ENCODE measurements around the gene CALHM4.

The CALHM4 gene

GRCh38 chr6:116531675-116532570 is 21.6 kb upstream of the CALHM4 start:
- ChIA-PET CTCF (interaction anchor here (0.8 to 2.0 kb wide), 7 partner anchors 8 to 263 kb away, joined by 3 to 12 read pairs (median 7); no protein-coding TSS in a partner anchor), POLR2A (no interaction called here)
- TF ChIP-seq CTBP1 (IDR thresholded peaks at IDR 0.05; ENCODE audit: borderline replicate concordance) (no peak), ELF4 (IDR thresholded peaks at IDR 0.05) (no peak), BHLHE40 (IDR thresholded peaks at IDR 0.05; ENCODE audit: borderline replicate concordance) (no peak), SP1 (IDR thresholded peaks at IDR 0.05) (no peak), HDGF (IDR thresholded peaks at IDR 0.05; ENCODE audit: borderline replicate concordance) (no peak), LEF1 (IDR thresholded peaks at IDR 0.05; ENCODE audit: borderline replicate concordance) (no peak)
- peak; percentile 64 for DNase-seq (ENCODE audit: extremely low spot score)

- ChIA-PET POLR2A (interaction anchor here (1.3 to 1.9 kb wide), 2 partner anchors 38 to 162 kb away, joined by 3 to 5 read pairs; partner anchors contain the start of gene RWDD1), CTCF (interaction anchor here (0.6 to 2.1 kb wide), 13 partner anchors 8 to 265 kb away, joined by 3 to 18 read pairs (median 5); partner anchors contain the start of genes CALHM4 and CALHM5)
- DNase-seq (ENCODE audit: extremely low spot score), result no peak
- no peak for TF ChIP-seq FOXM1 (IDR thresholded peaks at IDR 0.05; ENCODE audit: borderline replicate concordance)
- no peak for TF ChIP-seq FOXK2 (IDR thresholded peaks at IDR 0.05)
- TF ChIP-seq CTBP1 (IDR thresholded peaks at IDR 0.05; ENCODE audit: borderline replicate concordance), result no peak
- no peak; the same call in 1 of the 2 replicates for TF ChIP-seq PKNOX1 (IDR thresholded peaks at IDR 0.05)
- TF ChIP-seq L3MBTL2 (conservative IDR thresholded peaks at IDR 0.05), result peak; percentile 65
Observed at GRCh38 chr6:116533233-116533957, 20.2 kb upstream of the CALHM4 start.

GRCh38 chr6:116535109-116535508 is 18.4 kb upstream of the CALHM4 start:
- TF ChIP-seq ZNF384 (IDR thresholded peaks at IDR 0.05), result no peak
- TF ChIP-seq NFRKB (IDR thresholded peaks at IDR 0.05), result no peak
- no peak for TF ChIP-seq HDGF (IDR thresholded peaks at IDR 0.05; ENCODE audit: borderline replicate concordance)
- TF ChIP-seq FOXA1 (IDR thresholded peaks at IDR 0.05), result no peak
- no peak for TF ChIP-seq SP1 (IDR thresholded peaks at IDR 0.05)
- TF ChIP-seq L3MBTL2 (conservative IDR thresholded peaks at IDR 0.05), result no peak
- TF ChIP-seq SUZ12 (IDR thresholded peaks at IDR 0.05), result no peak
- TF ChIP-seq BHLHE40 (IDR thresholded peaks at IDR 0.05; ENCODE audit: borderline replicate concordance), result no peak
- TF ChIP-seq FOXM1 (IDR thresholded peaks at IDR 0.05; ENCODE audit: borderline replicate concordance), result no peak
- TF ChIP-seq TARDBP (IDR thresholded peaks at IDR 0.05), result no peak
- DNase-seq (ENCODE audit: extremely low spot score), result no peak
- CTCF ChIA-PET, result interaction anchor here (0.6 to 2.1 kb wide), 7 partner anchors 24 to 318 kb away, joined by 3 to 18 read pairs (median 3); partner anchors contain the start of gene CALHM5
- POLR2A ChIA-PET, result interaction anchor here (1.1 kb wide), 1 partner anchor 255 kb away, joined by 3 read pairs; the partner anchor contains the start of gene TSPYL1

GRCh38 chr6:116536216-116536621 is 17.3 kb upstream of the CALHM4 start:
- POLR2A ChIA-PET, result no interaction called here
- peak; percentile 55 for DNase-seq (ENCODE audit: extremely low spot score)
- CTCF ChIA-PET, result no interaction called here
- TF ChIP-seq SP1 (IDR thresholded peaks at IDR 0.05), result no peak
- TF ChIP-seq PKNOX1 (IDR thresholded peaks at IDR 0.05), result peak; percentile 43; the same call in 1 of the 2 replicates

- TF ChIP-seq L3MBTL2 (conservative IDR thresholded peaks at IDR 0.05) (no peak), FOXK2 (IDR thresholded peaks at IDR 0.05) (no peak), CTBP1 (IDR thresholded peaks at IDR 0.05; ENCODE audit: borderline replicate concordance) (no peak), SP1 (IDR thresholded peaks at IDR 0.05) (no peak), TARDBP (IDR thresholded peaks at IDR 0.05) (no peak)
- DNase-seq (ENCODE audit: extremely low spot score), result no peak
- POLR2A ChIA-PET, result no interaction called here
- CTCF ChIA-PET, result interaction anchor here (1.1 to 1.2 kb wide), 2 partner anchors 9 to 18 kb away, joined by 3 to 4 read pairs; no protein-coding TSS in a partner anchor
Observed at GRCh38 chr6:116542426-116542825, 11.1 kb upstream of the CALHM4 start.

- CTCF ChIA-PET, result interaction anchor here (1.2 kb wide), 1 partner anchor 10 kb away, joined by 4 read pairs; no protein-coding TSS in a partner anchor
- no peak for TF ChIP-seq NFRKB (IDR thresholded peaks at IDR 0.05)
- no peak for TF ChIP-seq SUZ12 (IDR thresholded peaks at IDR 0.05)
- TF ChIP-seq TARDBP (IDR thresholded peaks at IDR 0.05), result no peak
- no peak for TF ChIP-seq BHLHE40 (IDR thresholded peaks at IDR 0.05; ENCODE audit: borderline replicate concordance)
- no peak for TF ChIP-seq CTBP1 (IDR thresholded peaks at IDR 0.05; ENCODE audit: borderline replicate concordance)
- TF ChIP-seq ARNT (IDR thresholded peaks at IDR 0.05), result no peak
- no peak for TF ChIP-seq L3MBTL2 (conservative IDR thresholded peaks at IDR 0.05)
- TF ChIP-seq FOXA1 (IDR thresholded peaks at IDR 0.05), result no peak
- no peak for TF ChIP-seq SP1 (IDR thresholded peaks at IDR 0.05)
- no peak for TF ChIP-seq ZNF384 (IDR thresholded peaks at IDR 0.05)
- TF ChIP-seq ELF4 (IDR thresholded peaks at IDR 0.05), result no peak
- TF ChIP-seq HDGF (IDR thresholded peaks at IDR 0.05; ENCODE audit: borderline replicate concordance), result no peak
- POLR2A ChIA-PET, result interaction anchor here (1.0 kb wide), 1 partner anchor 28 kb away, joined by 3 read pairs; the partner anchor contains the start of gene RWDD1
- no peak for DNase-seq (ENCODE audit: extremely low spot score)
Observed at GRCh38 chr6:116543149-116543548, 10.4 kb upstream of the CALHM4 start.

All from HEK293T (cell line).